HepG2 (cell line): Measurements from ENCODE around the gene STK17A. TPM values are rescaled to one million over a fixed set of nuclear protein-coding genes. Genes with fewer than 3 reads are reported as not detected.

Experiments
- ARHGAP35 ChIP-seq: sonication (generic); formaldehyde crosslinking; IDR thresholded peaks from 2 replicates; pipeline ENCODE4 v1.9.0; 2022; ENCODE audit warnings: mild to moderate bottlenecking, inconsistent platforms, moderate library complexity, missing genetic modification reagents, borderline replicate concordance
- ATAD3A ChIP-seq: sonication (generic); formaldehyde crosslinking; IDR thresholded peaks from 2 replicates; pipeline ENCODE4 v1.4.0; 2020; ENCODE audit warnings: missing genetic modification reagents
- ATF7-NPFF ChIP-seq: sonication (generic); formaldehyde crosslinking; IDR thresholded peaks from 2 replicates; pipeline ENCODE4 v1.8.1; 2023; ENCODE audit warnings: mild to moderate bottlenecking, low read depth, missing genetic modification reagents, moderate library complexity
- CBX5 ChIP-seq: sonication (generic); formaldehyde crosslinking; IDR thresholded peaks from 2 replicates; pipeline ENCODE4 v1.4.0; 2020; ENCODE audit warnings: missing genetic modification reagents, borderline replicate concordance
- CREM ChIP-seq, 2 experiments: sonication (generic) in 1 of 2; formaldehyde crosslinking in 1 of 2; IDR thresholded peaks; 2 replicates each; pipeline versions ENCODE4 v1.4.0 to v1.6.1; 2016 to 2020; ENCODE audit warnings: antibody characterized with exemption in 1 of 2, mild to moderate bottlenecking in 1 of 2, missing genetic modification reagents in 1 of 2
- HDAC6 ChIP-seq: fragments of 200-600 bp; sonication (generic); IDR thresholded peaks from 2 replicates; pipeline ENCODE4 v1.7.0; 2017; ENCODE audit warnings: mild to moderate bottlenecking, antibody characterized with exemption, low read length, low read depth
- KDM4B ChIP-seq: sonication (generic); formaldehyde crosslinking; IDR thresholded peaks from 2 replicates; pipeline ENCODE4 v1.4.0; 2020; ENCODE audit warnings: missing genetic modification reagents
- KMT2B ChIP-seq: IDR thresholded peaks from 2 replicates; pipeline ENCODE4 v1.6.1; 2016; ENCODE audit warnings: missing genetic modification reagents, missing compliant biosample characterization
- MAFF ChIP-seq: IDR thresholded peaks from 2 replicates; pipeline ENCODE4 v1.6.1; 2011; ENCODE audit warnings: low read depth, low read length, improper control_type of control experiment
- MEIS1 ChIP-seq: sonication (generic); formaldehyde crosslinking; IDR thresholded peaks from 2 replicates; pipeline ENCODE4 v1.9.0; 2021; ENCODE audit warnings: mild to moderate bottlenecking, missing genetic modification reagents, moderate library complexity, borderline replicate concordance
- NONO ChIP-seq, 2 experiments: fragments of 450-650 bp in 1 of 2; sonication (generic) in 1 of 2; formaldehyde crosslinking in 1 of 2; IDR thresholded peaks in 1 of 2; conservative IDR thresholded peaks in 1 of 2; 2 replicates each; pipeline versions ENCODE4 v1.6.1 to v1.8.0; 2017 to 2022; ENCODE audit warnings: mild to moderate bottlenecking in 1 of 2, missing genetic modification reagents in 1 of 2, moderate library complexity in 1 of 2
- PREB ChIP-seq: sonication (generic); formaldehyde crosslinking; IDR thresholded peaks from 2 replicates; pipeline ENCODE4 v1.4.0; 2020; ENCODE audit warnings: missing genetic modification reagents
- PRPF4 ChIP-seq: fragments of 200-400 bp; formaldehyde crosslinking; IDR thresholded peaks from 2 replicates; pipeline ENCODE4 v1.6.1; 2016; ENCODE audit warnings: low read length, low read depth; ENCODE audit not compliant: poor library complexity, severe bottlenecking
- RARG ChIP-seq: sonication (generic); formaldehyde crosslinking; IDR thresholded peaks from 2 replicates; pipeline ENCODE4 v1.4.0; 2020; ENCODE audit warnings: low read depth, mild to moderate bottlenecking, missing genetic modification reagents
- RBAK ChIP-seq: sonication (generic); formaldehyde crosslinking; IDR thresholded peaks from 2 replicates; pipeline ENCODE4 v1.5.1; 2020; ENCODE audit warnings: mild to moderate bottlenecking, missing genetic modification reagents
- SAFB2 ChIP-seq: sonication (generic); formaldehyde crosslinking; IDR thresholded peaks from 2 replicates; pipeline ENCODE4 v1.5.1; 2020; ENCODE audit warnings: missing genetic modification reagents, low read depth, mild to moderate bottlenecking, borderline replicate concordance
- SALL2 ChIP-seq: sonication (generic); formaldehyde crosslinking; IDR thresholded peaks from 2 replicates; pipeline ENCODE4 v1.8.1; 2023; ENCODE audit warnings: mild to moderate bottlenecking, missing genetic modification reagents, inconsistent platforms
- SIX4 ChIP-seq: sonication (generic); formaldehyde crosslinking; IDR thresholded peaks from 2 replicates; pipeline ENCODE4 v1.4.0; 2020; ENCODE audit warnings: missing genetic modification reagents
- SRF ChIP-seq: IDR thresholded peaks from 2 replicates; pipeline ENCODE4 v1.6.1; 2011; ENCODE audit warnings: mild to moderate bottlenecking, low read depth, low read length, moderate library complexity
- TEF ChIP-seq: sonication (generic); formaldehyde crosslinking; IDR thresholded peaks from 2 replicates; pipeline ENCODE4 v1.5.0; 2020; ENCODE audit warnings: missing genetic modification reagents
- ZNF510 ChIP-seq: sonication (generic); formaldehyde crosslinking; IDR thresholded peaks from 2 replicates; pipeline ENCODE4 v1.4.0; 2020; ENCODE audit warnings: low read depth, mild to moderate bottlenecking, missing genetic modification reagents
- ZNF607 ChIP-seq: sonication (generic); formaldehyde crosslinking; IDR thresholded peaks from 2 replicates; pipeline ENCODE4 v1.5.1; 2020; ENCODE audit warnings: missing genetic modification reagents, mild to moderate bottlenecking, borderline replicate concordance
- ZNF749 ChIP-seq: sonication (generic); formaldehyde crosslinking; IDR thresholded peaks from 2 replicates; pipeline ENCODE4 v1.8.0; 2022; ENCODE audit warnings: mild to moderate bottlenecking, missing genetic modification reagents, moderate library complexity, borderline replicate concordance
- ZNF766 ChIP-seq: sonication (generic); formaldehyde crosslinking; IDR thresholded peaks from 2 replicates; pipeline ENCODE4 v1.5.0; 2020; ENCODE audit warnings: missing genetic modification reagents, borderline replicate concordance
- ZSCAN21 ChIP-seq: sonication (generic); formaldehyde crosslinking; IDR thresholded peaks from 2 replicates; pipeline ENCODE4 v1.8.0; 2022; ENCODE audit warnings: mild to moderate bottlenecking, missing genetic modification reagents, moderate library complexity, borderline replicate concordance
- ZSCAN9 ChIP-seq: IDR thresholded peaks from 2 replicates; pipeline ENCODE4 v1.6.1; 2016; ENCODE audit warnings: borderline replicate concordance
- polyA plus RNA-seq, 8 experiments: library from polyadenylated mRNA; depleted of rRNA in 3 of 8; stranded (reverse) in 7 of 8; unstranded in 1 of 8; fragments of >200 nt; fragmentation: Illumina TruSeq in 4 of 8; extraction: Trizol in 4 of 8; gene quantifications; 2 replicates each; pipeline versions ENCODE4 v1.2.1 to v1.2.3, GENCODE V29; 2011 to 2016; ENCODE audit warnings: low read depth in 4 of 8, missing spikeins in 1 of 8, mixed read lengths in 1 of 8; ENCODE audit not compliant: insufficient read depth in 1 of 8
- total RNA-seq, 5 experiments: library from RNA; depleted of rRNA; stranded (reverse); fragments of >200 nt; fragmentation: Illumina TruSeq; extraction: Trizol; gene quantifications; 2 replicates each; pipeline ENCODE4 v1.2.3, GENCODE V29; 2016; ENCODE audit warnings: low read depth in 1 of 5
- TF ChIP-seq, protein P1 (sequence below): sonication (generic); formaldehyde crosslinking; IDR thresholded peaks from 2 replicates; pipeline ENCODE4 v1.5.0; 2020; ENCODE audit warnings: missing genetic modification reagents, mild to moderate bottlenecking, borderline replicate concordance

Gene STK17A
- total and polyA plus RNA-seq, 2 of the 13 experiments (the other 11 are each of a cell fraction or from before 2014, with no cell fraction given): 18.6 to 24.3 TPM

DNA sequence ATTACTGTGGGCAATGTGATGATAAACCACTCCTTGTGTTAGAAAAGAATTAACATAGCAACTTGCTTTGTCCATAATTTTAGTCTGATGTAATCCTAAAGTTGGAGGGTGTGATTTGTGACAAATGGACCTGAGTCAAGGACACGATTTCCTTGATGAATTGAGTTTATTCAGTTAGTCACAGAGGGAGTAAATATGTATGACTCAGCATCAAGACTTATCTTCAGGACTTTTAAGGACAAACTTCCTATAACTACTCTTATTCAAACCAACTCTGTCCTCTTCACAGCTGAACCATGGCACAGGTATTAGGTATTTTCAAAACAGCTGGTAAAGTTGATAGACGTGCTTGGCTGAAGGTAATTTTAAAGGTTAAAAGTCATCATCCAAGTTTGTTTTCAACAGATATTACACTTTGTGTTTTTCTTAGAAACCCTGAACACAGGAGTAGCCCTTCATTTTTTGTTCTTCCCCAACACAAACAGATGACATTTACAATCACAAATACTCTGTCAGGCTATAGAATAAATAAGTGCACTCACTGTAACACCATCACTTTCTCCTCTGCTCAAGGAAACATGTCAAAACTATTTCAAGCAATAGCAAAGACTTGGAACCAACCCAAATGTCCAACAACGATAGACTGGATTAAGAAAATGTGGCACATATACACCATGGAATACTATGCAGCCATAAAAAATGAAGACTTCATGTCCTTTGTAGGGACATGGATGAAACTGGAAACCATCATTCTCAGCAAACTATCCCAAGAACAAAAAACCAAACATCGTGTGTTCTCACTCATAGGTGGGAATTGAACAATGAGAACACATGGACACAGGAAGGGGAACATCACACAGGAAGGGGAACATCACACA, 91.9 kb downstream of the STK17A start (continued):
- TF ChIP-seq ZNF607 (CRISPR knock-in tag) (no peak), ZNF510 (CRISPR knock-in tag) (no peak), MAFF (peak; percentile 82), SRF (no peak), ZSCAN9 (CRISPR knock-in tag) (0 out of 2 replicates have a peak, but pooled peaks have one; percentile 35), TEF (no peak), MEIS1 (CRISPR knock-in tag) (no peak), PREB (CRISPR knock-in tag) (no peak), ARHGAP35 (CRISPR knock-in tag) (no peak), RARG (CRISPR knock-in tag) (no peak), KMT2B (CRISPR knock-in tag) (no peak), SIX4 (CRISPR knock-in tag) (no peak), PRPF4 (no peak), SALL2 (CRISPR knock-in tag) (no peak), HDAC6 (no peak), ATAD3A (CRISPR knock-in tag) (no peak), ATF7-NPFF (CRISPR knock-in tag) (no peak), ZNF749 (no peak), NONO (IDR thresholded peaks at IDR 0.05) (no peak), NONO (CRISPR knock-in tag; conservative IDR thresholded peaks at IDR 0.05) (no peak), CREM (IDR thresholded peaks at IDR 0.05) (0 out of 2 replicates have a peak, but pooled peaks have one; percentile 39), CREM (CRISPR knock-in tag; IDR thresholded peaks at IDR 0.05) (no peak), RBAK (CRISPR knock-in tag) (no peak), SAFB2 (CRISPR knock-in tag) (no peak), ZSCAN21 (CRISPR knock-in tag) (no peak), ZNF766 (CRISPR knock-in tag) (no peak), KDM4B (no peak), CBX5 (no peak)
- TF ChIP-seq, protein P1, sequence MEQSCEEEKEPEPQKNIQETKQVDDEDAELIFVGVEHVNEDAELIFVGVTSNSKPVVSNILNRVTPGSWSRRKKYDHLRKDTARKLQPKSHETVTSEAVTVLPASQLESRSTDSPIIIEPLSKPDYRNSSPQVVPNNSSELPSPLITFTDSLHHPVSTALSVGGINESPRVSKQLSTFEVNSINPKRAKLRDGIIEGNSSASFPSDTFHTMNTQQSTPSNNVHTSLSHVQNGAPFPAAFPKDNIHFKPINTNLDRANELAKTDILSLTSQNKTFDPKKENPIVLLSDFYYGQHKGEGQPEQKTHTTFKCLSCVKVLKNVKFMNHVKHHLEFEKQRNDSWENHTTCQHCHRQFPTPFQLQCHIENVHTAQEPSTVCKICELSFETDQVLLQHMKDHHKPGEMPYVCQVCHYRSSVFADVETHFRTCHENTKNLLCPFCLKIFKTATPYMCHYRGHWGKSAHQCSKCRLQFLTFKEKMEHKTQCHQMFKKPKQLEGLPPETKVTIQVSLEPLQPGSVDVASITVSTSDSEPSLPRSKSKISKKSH (CRISPR knock-in tag): no peak
